GM10266 (cell line): ENCODE measurements around the gene ENO2.

Experiments
- DNase-seq: peaks from one replicate; pipeline ENCODE4 v3.0.0; 2012; ENCODE audit errors: extremely low spot score
- CTCF ChIP-seq: IDR thresholded peaks from 2 replicates; pipeline ENCODE4 v1.5.1; 2012; ENCODE audit warnings: mild to moderate bottlenecking, low read depth; ENCODE audit not compliant: control insufficient read depth, insufficient read depth; ENCODE audit errors: missing control alignments

The ENO2 gene

DNA sequence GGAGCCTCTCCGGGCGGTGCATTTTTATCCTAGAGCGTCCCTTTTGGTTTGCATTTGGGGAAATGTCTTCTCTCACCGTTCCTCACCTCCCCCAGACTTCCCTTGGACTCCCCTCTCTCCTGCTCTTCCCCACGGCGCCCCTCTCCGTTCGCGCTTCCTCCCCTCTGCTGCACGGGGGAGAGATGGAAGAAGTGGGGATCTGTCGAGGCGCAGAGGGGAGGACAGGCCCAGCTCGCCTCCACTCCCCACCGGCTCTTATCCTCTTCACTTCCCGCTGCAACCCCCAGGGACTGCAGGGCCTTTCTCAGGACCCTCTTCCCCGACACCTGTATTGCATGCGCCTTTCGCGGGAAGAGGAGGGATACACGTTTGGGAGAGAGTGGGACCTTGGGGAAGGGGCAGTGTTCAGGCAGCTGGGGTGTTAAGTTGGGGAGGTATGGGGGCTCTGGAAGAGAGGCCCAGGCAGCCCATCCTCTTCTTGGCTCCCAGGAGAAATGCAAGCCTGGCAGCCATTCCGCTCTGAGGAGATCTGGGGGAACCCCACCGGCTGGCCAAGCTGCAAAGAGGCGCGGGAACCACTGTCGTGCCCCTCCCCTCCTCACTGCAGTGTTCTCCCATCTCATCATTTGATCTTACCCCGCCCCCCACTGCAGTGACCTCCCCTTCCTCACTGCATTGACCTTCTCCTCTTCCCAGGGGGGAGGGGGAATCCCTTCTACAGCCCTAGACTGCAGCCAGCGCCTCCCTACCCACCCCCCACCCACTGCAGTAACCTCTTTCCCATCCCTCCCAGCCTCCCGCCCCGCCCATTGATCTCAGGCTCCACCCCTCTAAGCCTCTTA lies 788 bp downstream of the ENO2 start:
- TF ChIP-seq CTCF = no peak
- DNase-seq = peak; percentile 78

- DNase-seq = no peak
- no peak for TF ChIP-seq CTCF
These were observed 1.5 kb downstream of the ENO2 start for GRCh38 chr12:6915789-6916285.

DNA sequence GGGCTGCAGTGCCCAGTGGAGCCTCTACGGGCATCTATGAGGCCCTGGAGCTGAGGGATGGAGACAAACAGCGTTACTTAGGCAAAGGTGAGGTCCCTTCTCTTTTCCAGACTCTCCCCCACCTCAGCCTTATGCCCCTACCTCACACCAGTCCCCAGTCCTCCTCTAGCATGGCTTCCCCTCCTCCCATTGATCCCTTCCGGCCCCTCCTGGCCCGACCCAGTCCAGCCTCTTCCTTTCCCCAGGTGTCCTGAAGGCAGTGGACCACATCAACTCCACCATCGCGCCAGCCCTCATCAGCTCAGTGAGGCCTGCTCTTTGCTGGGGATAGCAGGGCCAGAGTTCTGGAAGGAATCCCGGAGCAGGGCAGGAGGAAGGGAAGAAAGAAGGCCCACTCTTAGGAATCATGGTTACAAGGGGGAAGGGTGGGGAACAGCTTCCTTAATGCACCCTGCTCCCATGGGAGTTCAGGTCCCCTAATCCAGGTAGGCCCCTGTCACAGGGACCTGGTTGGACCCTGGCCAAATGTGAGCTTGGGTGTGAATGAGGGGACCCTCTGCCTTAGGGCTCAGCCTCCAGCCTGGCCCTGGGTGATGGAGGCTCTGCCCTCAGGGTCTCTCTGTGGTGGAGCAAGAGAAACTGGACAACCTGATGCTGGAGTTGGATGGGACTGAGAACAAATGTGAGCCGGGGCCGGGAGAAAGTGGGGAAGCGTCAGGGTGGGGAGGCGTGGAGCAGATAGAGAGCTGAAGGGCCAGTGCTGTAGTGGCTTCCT lies 2.2 kb downstream of the ENO2 start:
- TF ChIP-seq CTCF = no peak
- DNase-seq = no peak

DNA sequence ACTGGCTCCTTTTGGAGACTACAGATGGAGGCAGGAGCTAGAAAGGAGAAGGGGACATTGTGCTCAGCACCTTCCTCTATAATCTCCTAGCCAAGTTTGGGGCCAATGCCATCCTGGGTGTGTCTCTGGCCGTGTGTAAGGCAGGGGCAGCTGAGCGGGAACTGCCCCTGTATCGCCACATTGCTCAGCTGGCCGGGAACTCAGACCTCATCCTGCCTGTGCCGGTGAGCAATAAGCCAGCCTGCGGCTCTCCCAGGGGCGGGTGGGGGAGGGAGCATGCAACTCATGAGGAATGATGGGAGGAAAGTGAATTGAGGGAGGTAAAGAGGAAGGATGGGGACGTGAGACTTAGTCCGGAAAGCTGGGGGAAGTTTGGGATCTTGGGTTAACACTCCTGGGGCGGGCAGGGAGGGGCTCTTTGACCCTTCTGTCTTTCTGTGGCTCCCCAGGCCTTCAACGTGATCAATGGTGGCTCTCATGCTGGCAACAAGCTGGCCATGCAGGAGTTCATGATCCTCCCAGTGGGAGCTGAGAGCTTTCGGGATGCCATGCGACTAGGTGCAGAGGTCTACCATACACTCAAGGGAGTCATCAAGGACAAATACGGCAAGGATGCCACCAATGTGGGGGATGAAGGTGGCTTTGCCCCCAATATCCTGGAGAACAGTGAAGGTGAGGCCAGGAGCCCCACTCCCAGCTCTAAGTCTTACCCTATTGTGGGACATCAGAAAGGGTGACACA lies 3.3 kb downstream of the ENO2 start:
- DNase-seq = no peak
- TF ChIP-seq CTCF = no peak

DNA sequence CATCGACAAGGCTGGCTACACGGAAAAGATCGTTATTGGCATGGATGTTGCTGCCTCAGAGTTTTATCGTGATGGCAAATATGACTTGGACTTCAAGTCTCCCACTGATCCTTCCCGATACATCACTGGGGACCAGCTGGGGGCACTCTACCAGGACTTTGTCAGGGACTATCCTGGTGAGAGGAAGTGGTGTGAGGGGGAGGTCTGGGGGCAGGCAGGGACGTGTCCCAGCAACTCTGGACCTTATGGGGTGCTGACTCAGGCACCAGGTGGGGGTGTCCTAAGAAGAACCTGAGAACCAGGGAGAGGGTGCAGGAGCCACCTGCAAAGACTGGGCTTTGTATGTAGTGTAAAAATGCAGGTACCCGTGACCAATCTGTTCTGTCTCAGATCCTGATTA lies 5.2 kb downstream of the ENO2 start:
- DNase-seq = no peak
- peak; percentile 17 for TF ChIP-seq CTCF

- no peak for DNase-seq
- no peak for TF ChIP-seq CTCF
These were observed 7.2 kb downstream of the ENO2 start for GRCh38 chr12:6921539-6921938.
